ENCODE results near the gene THAP7.

GRCh38 chr22:21014726-21015465 is 13.0 kb upstream of the THAP7 start, which contains the start of gene P2RX6:
- TF ChIP-seq POLR2A (IDR thresholded peaks at IDR 0.05) (no peak), CTCF (IDR thresholded peaks at IDR 0.05) (no peak)
